NB4 (cell line): ENCODE results near the gene ZNF593OS.

ENCODE experiments used
- DNase-seq: peaks from one replicate; pipeline ENCODE4 v3.0.0; 2010; ENCODE audit warnings: low read depth
- H3K4me3 ChIP-seq: one replicate; pipeline ENCODE4 v1.5.1; 2011; ENCODE audit warnings: mild to moderate bottlenecking, low read depth, low read length, moderate library complexity
- MYC ChIP-seq: IDR thresholded peaks from 2 replicates; pipeline ENCODE4 v1.6.1; 2011; ENCODE audit warnings: low read depth, low read length
- POLR2A ChIP-seq: IDR thresholded peaks from 2 replicates; pipeline ENCODE4 v1.6.1; 2011; ENCODE audit warnings: mild to moderate bottlenecking; ENCODE audit not compliant: insufficient read length; ENCODE audit errors: extremely low read depth
- TF ChIP-seq, protein P1 (sequence below): IDR thresholded peaks from one replicate; pipeline ENCODE4 v1.5.1; 2012; ENCODE audit warnings: low read depth, low read length
- TF ChIP-seq, protein P2 (sequence below): IDR thresholded peaks from 2 replicates; pipeline ENCODE4 v1.6.1; 2011; ENCODE audit warnings: low read depth, low read length

Gene ZNF593OS

DNA sequence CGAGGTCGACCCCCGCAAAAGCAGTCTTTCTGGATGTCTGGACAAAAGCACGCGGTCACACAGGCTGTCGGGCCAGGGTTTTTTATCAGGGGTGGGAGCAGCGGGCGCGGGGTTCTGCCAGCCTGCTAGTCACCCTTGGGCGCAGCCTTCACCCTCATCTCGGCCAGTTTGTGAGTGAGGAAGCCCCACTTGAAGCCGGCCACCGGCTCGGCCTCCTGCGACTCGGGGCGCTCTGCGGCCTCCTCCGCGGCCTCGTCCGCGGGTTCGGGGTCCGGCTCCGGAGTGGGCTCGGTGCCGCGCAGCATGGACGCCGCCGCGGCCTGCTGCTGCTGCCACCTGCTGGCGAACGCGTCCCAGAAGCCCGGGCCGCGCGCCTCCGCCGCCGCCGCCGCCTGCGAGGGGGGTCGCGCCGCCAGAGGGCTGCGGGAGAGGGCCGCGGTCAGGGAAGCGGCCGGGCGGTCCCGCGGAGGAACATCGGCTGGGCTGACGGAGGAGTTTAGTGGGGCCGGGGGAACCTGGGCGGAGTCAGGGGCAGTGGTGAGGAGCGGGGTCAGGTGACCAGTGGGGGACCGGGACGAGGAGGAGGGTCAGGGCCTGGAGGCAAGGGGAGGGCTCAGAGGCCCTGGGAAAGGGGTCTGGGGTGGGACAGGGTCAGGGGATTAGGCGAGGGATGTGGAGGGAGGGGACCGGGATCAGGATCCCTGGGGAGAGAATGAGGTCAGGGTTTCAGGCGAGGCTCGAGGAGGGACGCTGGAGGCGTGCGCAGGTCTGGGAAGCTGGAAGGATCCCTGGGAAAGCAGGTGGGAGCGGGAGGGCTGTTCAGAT is 7.4 kb downstream of the ZNF593OS start:
- TF ChIP-seq POLR2A, result no peak
- TF ChIP-seq, protein P1, sequence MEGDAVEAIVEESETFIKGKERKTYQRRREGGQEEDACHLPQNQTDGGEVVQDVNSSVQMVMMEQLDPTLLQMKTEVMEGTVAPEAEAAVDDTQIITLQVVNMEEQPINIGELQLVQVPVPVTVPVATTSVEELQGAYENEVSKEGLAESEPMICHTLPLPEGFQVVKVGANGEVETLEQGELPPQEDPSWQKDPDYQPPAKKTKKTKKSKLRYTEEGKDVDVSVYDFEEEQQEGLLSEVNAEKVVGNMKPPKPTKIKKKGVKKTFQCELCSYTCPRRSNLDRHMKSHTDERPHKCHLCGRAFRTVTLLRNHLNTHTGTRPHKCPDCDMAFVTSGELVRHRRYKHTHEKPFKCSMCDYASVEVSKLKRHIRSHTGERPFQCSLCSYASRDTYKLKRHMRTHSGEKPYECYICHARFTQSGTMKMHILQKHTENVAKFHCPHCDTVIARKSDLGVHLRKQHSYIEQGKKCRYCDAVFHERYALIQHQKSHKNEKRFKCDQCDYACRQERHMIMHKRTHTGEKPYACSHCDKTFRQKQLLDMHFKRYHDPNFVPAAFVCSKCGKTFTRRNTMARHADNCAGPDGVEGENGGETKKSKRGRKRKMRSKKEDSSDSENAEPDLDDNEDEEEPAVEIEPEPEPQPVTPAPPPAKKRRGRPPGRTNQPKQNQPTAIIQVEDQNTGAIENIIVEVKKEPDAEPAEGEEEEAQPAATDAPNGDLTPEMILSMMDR, result peak; percentile 14
- peak; percentile 47 for DNase-seq
- no peak overlapping the region for H3K4me3 ChIP-seq

DNA sequence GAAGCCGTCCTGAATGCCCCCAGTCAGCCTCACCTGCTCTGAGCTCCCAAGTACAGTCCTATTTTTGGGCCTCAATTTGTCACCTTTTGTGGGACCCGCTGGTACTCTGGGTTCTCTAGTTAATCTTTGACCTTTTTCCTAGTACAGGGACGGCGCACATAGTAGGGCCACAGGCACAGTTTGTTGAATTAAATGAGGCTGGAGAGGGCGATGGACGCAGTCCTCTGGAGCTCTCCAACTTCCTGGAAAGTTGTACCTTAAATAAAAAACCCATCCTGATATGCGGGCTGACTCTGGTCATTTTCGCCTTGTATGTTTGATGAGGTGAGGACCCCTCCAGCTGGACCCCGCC is 8.0 kb downstream of the ZNF593OS start:
- no peak for DNase-seq
- TF ChIP-seq, protein P2, sequence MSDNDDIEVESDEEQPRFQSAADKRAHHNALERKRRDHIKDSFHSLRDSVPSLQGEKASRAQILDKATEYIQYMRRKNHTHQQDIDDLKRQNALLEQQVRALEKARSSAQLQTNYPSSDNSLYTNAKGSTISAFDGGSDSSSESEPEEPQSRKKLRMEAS, result no peak
- TF ChIP-seq MYC (no peak), POLR2A (no peak)
- TF ChIP-seq, protein P1, result no peak
- no peak overlapping the region for H3K4me3 ChIP-seq

DNA sequence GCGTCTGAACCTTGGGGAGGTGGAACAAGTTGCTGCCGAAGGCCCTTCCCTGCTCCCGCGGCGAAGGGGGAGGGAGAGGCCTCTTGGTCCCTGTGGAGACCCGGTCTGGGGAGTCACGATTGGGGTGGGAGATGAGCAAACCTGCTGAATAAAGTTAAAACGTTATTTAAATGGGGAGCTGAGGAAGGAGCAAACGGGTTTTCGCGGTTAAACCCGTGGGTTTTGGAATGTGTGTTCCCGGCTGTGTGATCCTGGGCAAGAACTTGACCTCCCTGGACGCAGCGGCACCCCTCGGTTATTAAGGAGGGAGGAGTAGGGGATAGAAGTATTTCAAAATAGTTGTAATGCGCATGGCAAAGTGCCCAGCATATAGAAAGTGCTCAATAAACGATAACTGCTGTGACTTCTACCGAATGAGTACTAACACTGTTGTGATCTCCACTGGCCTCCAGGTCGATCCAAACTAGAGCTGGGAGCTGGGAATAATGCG is 9.4 kb downstream of the ZNF593OS start:
- no peak for DNase-seq
- TF ChIP-seq, protein P2, result no peak
- TF ChIP-seq, protein P1, result no peak
- TF ChIP-seq MYC (no peak), POLR2A (no peak)
- H3K4me3 ChIP-seq, result peak overlapping the region; percentile 38

DNA sequence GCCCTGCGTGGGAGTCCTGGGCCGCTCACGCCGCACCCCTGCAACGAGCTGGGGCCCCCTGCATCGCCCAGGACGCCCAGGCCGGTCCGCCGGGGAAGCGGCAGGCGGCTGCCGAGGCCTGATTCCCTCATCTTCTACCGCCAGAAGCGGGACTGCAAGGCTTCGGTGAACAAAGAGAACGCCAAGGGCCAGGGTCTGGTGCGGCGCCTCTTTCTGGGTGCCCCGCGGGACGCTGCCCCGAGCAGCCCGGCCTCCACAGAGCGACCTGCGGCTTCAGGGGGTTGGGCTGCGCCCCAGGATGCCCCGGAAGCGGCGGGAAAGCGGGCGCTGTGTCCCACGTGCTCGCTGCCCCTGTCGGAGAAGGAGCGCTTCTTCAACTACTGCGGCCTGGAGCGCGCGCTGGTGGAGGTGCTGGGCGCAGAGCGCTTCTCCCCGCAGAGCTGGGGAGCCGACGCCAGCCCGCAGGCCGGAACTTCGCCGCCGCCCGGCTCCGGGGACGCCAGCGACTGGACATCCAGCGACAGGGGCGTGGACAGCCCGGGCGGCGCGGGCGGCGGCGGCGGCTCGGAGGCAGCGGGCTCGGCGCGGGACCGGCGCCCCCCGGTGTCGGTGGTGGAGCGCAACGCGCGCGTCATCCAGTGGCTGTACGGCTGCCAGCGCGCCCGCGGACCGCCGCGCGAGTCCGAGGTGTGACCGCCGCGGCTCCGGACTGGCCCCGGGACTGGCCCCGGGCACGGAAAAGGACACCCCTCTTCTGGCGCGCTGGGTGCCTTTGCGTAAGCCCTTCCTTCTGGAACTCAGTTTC is 10.0 kb downstream of the ZNF593OS start:
- peak; percentile 74 for DNase-seq
- peak overlapping the region; percentile 38 for H3K4me3 ChIP-seq
- TF ChIP-seq MYC (no peak), POLR2A (no peak)
- TF ChIP-seq, protein P1, result no peak
- TF ChIP-seq, protein P2, result no peak

DNA sequence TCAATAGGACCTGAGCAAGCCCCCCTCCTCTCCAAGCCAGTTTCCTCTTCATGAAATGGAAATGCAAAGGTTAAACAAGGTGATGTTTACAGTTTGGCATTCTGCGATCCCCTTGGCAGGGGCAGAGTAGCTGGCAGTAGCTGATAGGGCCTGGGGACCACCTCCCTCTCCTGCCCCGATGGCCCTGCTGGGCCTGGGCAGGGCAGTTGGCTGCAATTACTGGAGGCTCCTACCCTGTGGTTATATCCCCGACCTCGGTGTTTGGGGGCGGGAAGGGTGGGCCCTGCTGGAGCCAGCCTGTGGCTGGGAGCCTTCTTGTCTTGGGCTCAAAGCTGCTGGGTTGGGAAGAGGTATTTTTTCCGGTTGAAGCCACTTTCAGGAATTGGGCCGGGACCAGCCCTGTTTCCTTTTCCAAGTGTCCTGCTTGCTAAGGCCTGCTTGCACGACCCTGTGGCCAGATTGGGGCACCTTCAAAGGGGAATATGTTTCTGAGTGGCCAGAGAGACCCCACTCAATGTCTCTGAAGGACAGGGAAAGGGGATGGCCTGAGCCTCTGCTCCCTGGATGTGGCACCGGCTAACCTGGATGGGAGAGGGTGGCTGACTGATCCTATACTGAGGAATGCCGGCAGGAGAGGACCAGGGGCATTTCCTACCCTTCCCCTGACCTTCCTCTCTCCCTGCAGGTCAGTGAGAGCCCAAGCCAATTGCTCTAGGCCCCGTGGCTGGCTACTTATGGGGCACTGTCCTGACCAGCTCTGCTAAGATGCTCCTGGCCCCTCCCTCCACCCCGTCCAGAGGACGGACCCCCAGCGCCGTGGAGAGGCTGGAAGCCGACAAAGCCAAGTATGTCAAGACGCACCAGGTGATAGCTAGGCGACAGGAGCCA is 10.9 kb downstream of the ZNF593OS start:
- no peak for DNase-seq
- H3K4me3 ChIP-seq, result no peak overlapping the region
- TF ChIP-seq MYC, result no peak

DNA sequence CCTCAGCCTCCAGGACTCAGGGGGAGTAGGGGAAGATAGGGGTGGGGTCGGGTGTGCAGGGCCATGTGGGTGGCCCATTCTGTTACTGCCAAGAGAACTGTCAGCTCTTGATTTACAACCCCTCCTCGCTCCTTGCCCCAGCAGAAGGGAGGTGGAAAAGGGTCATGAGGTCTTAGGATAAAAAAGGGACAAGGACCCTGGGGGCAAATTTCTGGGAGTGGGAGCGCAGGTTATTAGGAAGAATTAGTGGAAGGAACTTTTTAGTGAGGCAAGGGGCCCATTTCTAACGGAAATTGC is 11.9 kb downstream of the ZNF593OS start:
- TF ChIP-seq, protein P1, result no peak
- no peak overlapping the region for H3K4me3 ChIP-seq
- DNase-seq, result no peak
